HepG2 (cell line): ENCODE data around the gene HEBP1. TPM values are rescaled to one million over a fixed set of nuclear protein-coding genes. Genes with fewer than 3 reads are reported as not detected.
A peak's percentile ranks its signal among the peaks of the same experiment; 100 is the strongest.

Source experiments
- CSRNP1 ChIP-seq: sonication (generic); formaldehyde crosslinking; IDR thresholded peaks from 2 replicates; pipeline ENCODE4 v1.8.1; 2023; ENCODE audit warnings: mild to moderate bottlenecking, missing genetic modification reagents
- ETV5 ChIP-seq: IDR thresholded peaks from 2 replicates; pipeline ENCODE4 v1.6.1; 2018; ENCODE audit warnings: missing biosample characterization, missing genetic modification reagents, inconsistent platforms, borderline replicate concordance
- GATAD2A ChIP-seq: IDR thresholded peaks from 2 replicates; pipeline ENCODE4 v1.6.1; 2016
- GFI1 ChIP-seq: sonication (generic); formaldehyde crosslinking; IDR thresholded peaks from 2 replicates; pipeline ENCODE4 v1.5.0; 2020; ENCODE audit warnings: missing genetic modification reagents, mild to moderate bottlenecking, borderline replicate concordance
- KAT8 ChIP-seq: IDR thresholded peaks from 2 replicates; pipeline ENCODE4 v1.6.1; 2016; ENCODE audit warnings: missing genetic modification reagents, missing compliant biosample characterization
- MTF1 ChIP-seq: sonication (generic); formaldehyde crosslinking; IDR thresholded peaks from 2 replicates; pipeline ENCODE4 v1.5.0; 2020; ENCODE audit warnings: missing genetic modification reagents
- MXD4 ChIP-seq: IDR thresholded peaks from 2 replicates; pipeline ENCODE4 v1.6.1; 2016; ENCODE audit warnings: mild to moderate bottlenecking, missing biosample characterization, missing genetic modification reagents
- PAX8 ChIP-seq: sonication (generic); formaldehyde crosslinking; IDR thresholded peaks from 2 replicates; pipeline ENCODE4 v1.8.0; 2022; ENCODE audit warnings: mild to moderate bottlenecking, missing genetic modification reagents, borderline replicate concordance
- POLR2A ChIP-seq, 2 experiments: IDR thresholded peaks; 2 replicates each; pipeline ENCODE4 v1.6.1; 2011; ENCODE audit warnings: low read depth in 2 of 2, low read length in 2 of 2, mild to moderate bottlenecking in 1 of 2, moderate library complexity in 1 of 2; ENCODE audit not compliant: insufficient read depth in 1 of 2
- SALL1 ChIP-seq: sonication (generic); formaldehyde crosslinking; IDR thresholded peaks from 2 replicates; pipeline ENCODE4 v1.8.0; 2022; ENCODE audit warnings: mild to moderate bottlenecking, missing genetic modification reagents
- SOX6 ChIP-seq, 2 experiments: fragments of 450-650 bp in 1 of 2; sonication (generic) in 1 of 2; formaldehyde crosslinking in 1 of 2; IDR thresholded peaks; 2 replicates each; pipeline versions ENCODE4 v1.4.0 to v1.6.1; 2017 to 2020; ENCODE audit warnings: antibody characterized with exemption in 1 of 2, mild to moderate bottlenecking in 1 of 2, missing genetic modification reagents in 1 of 2
- SP4 ChIP-seq: sonication (generic); formaldehyde crosslinking; IDR thresholded peaks from 2 replicates; pipeline ENCODE4 v1.8.1; 2023; ENCODE audit warnings: mild to moderate bottlenecking, missing genetic modification reagents
- THAP9 ChIP-seq: sonication (generic); formaldehyde crosslinking; IDR thresholded peaks from 2 replicates; pipeline ENCODE4; 2020; ENCODE audit warnings: missing genetic modification reagents, mild to moderate bottlenecking, borderline replicate concordance
- ZBTB20 ChIP-seq: sonication (generic); formaldehyde crosslinking; IDR thresholded peaks from 2 replicates; pipeline ENCODE4 v1.8.1; 2023; ENCODE audit warnings: missing genetic modification reagents, low read depth, mild to moderate bottlenecking, borderline replicate concordance
- ZBTB44 ChIP-seq: sonication (generic); formaldehyde crosslinking; IDR thresholded peaks from 2 replicates; pipeline ENCODE4 v1.4.0; 2020; ENCODE audit warnings: missing genetic modification reagents
- ZFP91 ChIP-seq: sonication (generic); formaldehyde crosslinking; IDR thresholded peaks from 2 replicates; pipeline ENCODE4 v1.9.0; 2022; ENCODE audit warnings: missing genetic modification reagents, mild to moderate bottlenecking, borderline replicate concordance
- ZFYVE20 ChIP-seq: sonication (generic); formaldehyde crosslinking; IDR thresholded peaks from 2 replicates; pipeline ENCODE4 v1.8.0; 2023; ENCODE audit warnings: low read depth, mild to moderate bottlenecking, moderate library complexity, missing genetic modification reagents, borderline replicate concordance
- ZNF292 ChIP-seq: sonication (generic); formaldehyde crosslinking; IDR thresholded peaks from 2 replicates; pipeline ENCODE4 v1.8.1; 2022; ENCODE audit warnings: mild to moderate bottlenecking, low read depth, missing genetic modification reagents, borderline replicate concordance
- ZNF30 ChIP-seq: sonication (generic); formaldehyde crosslinking; IDR thresholded peaks from 2 replicates; pipeline ENCODE4 v1.5.0; 2020; ENCODE audit warnings: mild to moderate bottlenecking, missing genetic modification reagents
- ZNF468 ChIP-seq: sonication (generic); formaldehyde crosslinking; IDR thresholded peaks from 2 replicates; pipeline ENCODE4 v1.8.0; 2022; ENCODE audit warnings: mild to moderate bottlenecking, moderate library complexity, missing genetic modification reagents
- polyA plus RNA-seq, 8 experiments: library from polyadenylated mRNA; depleted of rRNA in 3 of 8; stranded (reverse) in 7 of 8; unstranded in 1 of 8; fragments of >200 nt; fragmentation: Illumina TruSeq in 4 of 8; extraction: Trizol in 4 of 8; gene quantifications; 2 replicates each; pipeline versions ENCODE4 v1.2.1 to v1.2.3, GENCODE V29; 2011 to 2016; ENCODE audit warnings: low read depth in 4 of 8, missing spikeins in 1 of 8, mixed read lengths in 1 of 8; ENCODE audit not compliant: insufficient read depth in 1 of 8
- total RNA-seq, 5 experiments: library from RNA; depleted of rRNA; stranded (reverse); fragments of >200 nt; fragmentation: Illumina TruSeq; extraction: Trizol; gene quantifications; 2 replicates each; pipeline ENCODE4 v1.2.3, GENCODE V29; 2016; ENCODE audit warnings: low read depth in 1 of 5

The HEBP1 gene
- total and polyA plus RNA-seq, 2 of the 13 experiments (the other 11 are each of a cell fraction or from before 2014, with no cell fraction given) = 7.8 to 9.4 TPM

GRCh38 chr12:13044002-13044905, 44.2 kb upstream of the HEBP1 start, which contains the start of gene FAM234B (continued):
- TF ChIP-seq SOX6 (IDR thresholded peaks at IDR 0.05) (no peak), SOX6 (CRISPR knock-in tag; IDR thresholded peaks at IDR 0.05) (peak; percentile 53; the same call in 1 of the 2 replicates), MTF1 (CRISPR knock-in tag) (no peak), ZFP91 (CRISPR knock-in tag) (peak; percentile 50; the same call in 1 of the 2 replicates), ZFYVE20 (CRISPR knock-in tag) (no peak), MXD4 (peak; percentile 71), THAP9 (peak; percentile 64; the same call in 1 of the 2 replicates), ZBTB44 (CRISPR knock-in tag) (no peak), POLR2A (IDR thresholded peaks at IDR 0.05; ENCODE audit: insufficient read depth in 1 of 2, low read depth in 2 of 2, low read length in 2 of 2) (peak in 1 of 2 experiments; percentile 75; a peak in 2 of 4 replicates), SP4 (CRISPR knock-in tag) (peak; percentile 72; the same call in 1 of the 2 replicates), PAX8 (no peak; the same call in 1 of the 2 replicates), GATAD2A (peak; percentile 26; the same call in 1 of the 2 replicates), GFI1 (CRISPR knock-in tag) (no peak), CSRNP1 (CRISPR knock-in tag) (peak; percentile 61; the same call in 1 of the 2 replicates), ZNF30 (CRISPR knock-in tag) (peak; percentile 66; the same call in 1 of the 2 replicates), KAT8 (peak; percentile 49; the same call in 1 of the 2 replicates), ETV5 (CRISPR knock-in tag) (0 out of 2 replicates have a peak, but pooled peaks have one; percentile 6), ZNF468 (CRISPR knock-in tag) (0 out of 2 replicates have a peak, but pooled peaks have one; percentile 28), SALL1 (CRISPR knock-in tag) (peak; percentile 70; the same call in 1 of the 2 replicates), ZBTB20 (CRISPR knock-in tag) (peak; percentile 54; the same call in 1 of the 2 replicates), ZNF292 (CRISPR knock-in tag) (peak; percentile 52; the same call in 1 of the 2 replicates)
